ENCODE data around the gene ELMO3. TPM values are rescaled to one million over a fixed set of nuclear protein-coding genes. Genes with fewer than 3 reads are reported as not detected.
A peak's percentile ranks its signal among the peaks of the same experiment; 100 is the strongest.

ELMO3 gene
- total RNA-seq, 1 donor from 2014 or later = 4.5 TPM

GRCh38 chr16:67238278-67238575 is 39.3 kb downstream of the ELMO3 start:
- Mint-ChIP-seq H3K4me3 (no peak overlapping the region), H3K9me3 (no peaks in the 10 kb centered on the region), H3K4me1 (peaks cover 14% of the 10 kb centered on the region), H3K27me3 (ENCODE audit: low read depth) (no peaks in the 10 kb centered on the region), H3K27ac (ENCODE audit: unreplicated experiment) (no peak overlapping the region), H3K36me3 (ENCODE audit: low read depth) (peaks cover 12% of the 10 kb centered on the region)
- no peak for DNase-seq (ENCODE audit: low read depth, low spot score)
- TF ChIP-seq CTCF (conservative IDR thresholded peaks at IDR 0.05) = no peak

- no peak for TF ChIP-seq CTCF (conservative IDR thresholded peaks at IDR 0.05)
- no peaks in the 10 kb centered on the region for H3K27me3 Mint-ChIP-seq (ENCODE audit: low read depth)
- H3K4me3 Mint-ChIP-seq = no peak overlapping the region
- no peak for DNase-seq (ENCODE audit: low read depth, low spot score)
- H3K27ac Mint-ChIP-seq (ENCODE audit: unreplicated experiment) = peak overlapping the region; percentile 24
- H3K4me1 Mint-ChIP-seq = peaks cover 14% of the 10 kb centered on the region
- no peaks in the 10 kb centered on the region for H3K9me3 Mint-ChIP-seq
- peaks cover 12% of the 10 kb centered on the region for H3K36me3 Mint-ChIP-seq (ENCODE audit: low read depth)
Measured at GRCh38 chr16:67238806-67239470, 40.0 kb downstream of the ELMO3 start.

- no peak overlapping the region for H3K27ac Mint-ChIP-seq (ENCODE audit: unreplicated experiment)
- no peaks in the 10 kb centered on the region for H3K9me3 Mint-ChIP-seq
- H3K27me3 Mint-ChIP-seq (ENCODE audit: low read depth) = no peaks in the 10 kb centered on the region
- H3K4me1 Mint-ChIP-seq = peaks cover 22% of the 10 kb centered on the region
- H3K36me3 Mint-ChIP-seq (ENCODE audit: low read depth) = peaks cover 12% of the 10 kb centered on the region
- no peak for TF ChIP-seq CTCF (conservative IDR thresholded peaks at IDR 0.05)
- no peak overlapping the region for H3K4me3 Mint-ChIP-seq
- no peak for DNase-seq (ENCODE audit: low read depth, low spot score)
Measured at GRCh38 chr16:67240506-67240905, 41.6 kb downstream of the ELMO3 start.

GRCh38 chr16:67241008-67241900 is 42.3 kb downstream of the ELMO3 start:
- peak overlapping the region; percentile 67 for H3K4me3 Mint-ChIP-seq
- no peaks in the 10 kb centered on the region for H3K27me3 Mint-ChIP-seq (ENCODE audit: low read depth)
- peaks cover 26% of the 10 kb centered on the region for H3K4me1 Mint-ChIP-seq
- H3K36me3 Mint-ChIP-seq (ENCODE audit: low read depth) = peaks cover 8% of the 10 kb centered on the region
- no peaks in the 10 kb centered on the region for H3K9me3 Mint-ChIP-seq
- no peak for TF ChIP-seq CTCF (conservative IDR thresholded peaks at IDR 0.05)
- DNase-seq (ENCODE audit: low read depth, low spot score) = no peak
- peak overlapping the region; percentile 30 for H3K27ac Mint-ChIP-seq (ENCODE audit: unreplicated experiment)

DNA sequence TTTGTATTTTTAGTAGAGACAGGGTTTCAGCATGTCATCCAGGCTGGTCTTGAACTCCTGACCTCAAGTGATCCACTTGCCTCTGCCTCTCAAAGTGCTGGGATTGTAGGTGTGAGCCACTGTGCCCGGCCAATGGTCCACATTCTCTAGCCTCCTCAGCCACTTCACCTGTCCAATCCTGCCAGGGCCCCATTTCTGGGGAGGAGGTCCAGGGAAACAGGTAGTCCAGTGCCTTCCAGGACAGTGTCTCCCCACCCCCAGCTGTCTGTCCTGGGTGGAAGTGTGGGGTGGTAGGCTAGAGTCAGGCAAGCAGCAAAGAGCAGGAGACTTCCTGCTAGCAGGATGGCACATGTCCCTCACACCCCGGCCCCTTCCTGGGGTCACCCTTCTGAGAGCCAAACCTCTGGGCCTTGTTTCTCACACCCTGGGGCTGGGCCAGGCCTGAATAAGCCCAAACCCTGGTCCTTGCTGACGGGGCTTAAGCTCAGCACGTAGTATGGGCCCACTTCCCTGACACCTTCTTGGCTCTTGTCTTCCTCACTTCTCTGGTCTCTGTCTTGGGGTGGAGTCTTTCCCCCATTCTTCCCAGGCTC is 43.3 kb downstream of the ELMO3 start:
- H3K36me3 Mint-ChIP-seq (ENCODE audit: low read depth) = peaks cover 4% of the 10 kb centered on the region
- no peaks in the 10 kb centered on the region for H3K27me3 Mint-ChIP-seq (ENCODE audit: low read depth)
- peaks cover 26% of the 10 kb centered on the region for H3K4me1 Mint-ChIP-seq
- H3K4me3 Mint-ChIP-seq = no peak overlapping the region
- TF ChIP-seq CTCF (conservative IDR thresholded peaks at IDR 0.05) = no peak
- DNase-seq (ENCODE audit: low read depth, low spot score) = no peak
- H3K9me3 Mint-ChIP-seq = no peaks in the 10 kb centered on the region
- no peak overlapping the region for H3K27ac Mint-ChIP-seq (ENCODE audit: unreplicated experiment)
